ENCODE data around the gene C17orf114.

C17orf114 gene

DNA sequence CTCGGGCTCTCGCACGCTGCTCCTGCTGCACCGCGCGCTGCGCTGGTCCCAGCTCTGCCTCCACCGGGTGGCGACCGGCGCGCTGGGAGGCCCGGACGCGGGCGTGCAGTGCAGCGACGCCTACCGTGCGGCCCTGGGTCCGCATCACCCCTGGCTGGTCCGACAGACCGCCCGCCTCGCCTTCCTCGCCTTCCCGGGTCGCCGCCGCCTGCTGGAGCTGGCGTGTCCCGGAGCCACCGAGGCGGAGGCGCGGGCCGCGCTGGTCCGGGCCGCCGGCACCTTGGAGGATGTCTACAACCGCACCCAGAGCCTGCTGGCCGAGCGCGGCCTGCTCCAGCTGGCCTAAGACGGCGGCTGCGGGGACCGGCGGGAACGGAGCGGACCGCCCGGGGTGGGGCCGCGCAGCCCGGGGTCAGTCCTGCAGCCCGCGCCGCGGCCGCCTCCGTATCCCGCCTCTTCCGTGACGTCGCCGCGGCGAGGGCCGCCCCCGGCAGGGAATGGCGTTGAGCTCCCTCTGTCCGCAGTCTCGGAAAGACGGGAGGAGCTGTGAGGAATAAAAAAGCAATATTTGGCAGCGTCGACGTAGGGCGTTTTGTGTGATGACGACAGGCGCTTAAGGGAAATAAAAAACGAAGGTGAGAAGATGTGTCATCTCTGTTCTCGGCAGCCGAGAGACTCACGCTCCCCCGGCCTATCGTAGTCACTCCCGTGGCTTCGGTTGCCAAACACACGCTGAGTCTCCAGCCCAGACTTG lies 12.0 kb downstream of the C17orf114 start:
- peaks cover 0 to 14% (median 4%) of the 10 kb centered on the region in 3 experiments for H3K27me3 ChIP-seq (ENCODE audit: control insufficient read depth in 3 of 3, insufficient read depth in 3 of 3, low read depth in 1 of 3, low read length in 3 of 3)
- peaks cover 2% of the 10 kb centered on the region for H3K79me1 ChIP-seq (ENCODE audit: low read depth, low read length)
- peak overlapping the region; percentile 96 for H2AFZ ChIP-seq (ENCODE audit: low read length)
- H3K14ac ChIP-seq (ENCODE audit: low read length) = peak overlapping the region; percentile 97
- H4K91ac ChIP-seq (ENCODE audit: low read depth, low read length, poor library complexity) = no peak overlapping the region
- H2BK12ac ChIP-seq (ENCODE audit: low read length) = no peak overlapping the region
- peak overlapping the region; percentile 75 for H2BK5ac ChIP-seq (ENCODE audit: low read length)
- H4K8ac ChIP-seq (ENCODE audit: low read depth, low read length) = no peak overlapping the region
- H2AK5ac ChIP-seq (ENCODE audit: low read depth, low read length) = no peak overlapping the region
- peak overlapping the region; percentile 53 for H3K4ac ChIP-seq (ENCODE audit: low read length)
- H3K18ac ChIP-seq (ENCODE audit: low read length) = peak overlapping the region; percentile 100
- H3K23ac ChIP-seq (ENCODE audit: low read depth, low read length, poor library complexity) = peak overlapping the region; percentile 85
- no peaks in the 10 kb centered on the region for H3K9me3 ChIP-seq (replicated peaks in 1 of 2; ENCODE audit: control insufficient read depth in 2 of 2, insufficient read depth in 1 of 2, low read depth in 1 of 2, low read length in 2 of 2)
- H3K36me3 ChIP-seq (replicated peaks in 1 of 2; ENCODE audit: control insufficient read depth in 2 of 2, insufficient read depth in 2 of 2, low read length in 2 of 2) = no peaks in the 10 kb centered on the region
- no CpG with 5 or more reads among the region's 91 CpGs for WGBS, 2 donors (ENCODE audit: extremely low coverage in 2 of 2, insufficient read length in 2 of 2, insufficient replicate concordance in 1 of 2)
- H3K27ac ChIP-seq (replicated peaks; ENCODE audit: low read length) = peak overlapping the region; percentile 75
- peak; percentile 83 for DNase-seq (ENCODE audit: low spot score)
- H3K4me2 ChIP-seq (ENCODE audit: insufficient read depth, low read length, poor library complexity, severe bottlenecking) = peak overlapping the region; percentile 98
- peaks cover 4 to 12% of the 10 kb centered on the region in 2 donors for H3K4me1 ChIP-seq (ENCODE audit: control insufficient read depth in 2 of 2, insufficient read depth in 1 of 2, low read depth in 1 of 2, low read length in 2 of 2)
- H2BK120ac ChIP-seq (ENCODE audit: low read depth, low read length) = no peak overlapping the region
- H2BK15ac ChIP-seq (ENCODE audit: low read length) = peak overlapping the region; percentile 92
- H3K4me3 ChIP-seq (ENCODE audit: low read length in 2 of 2) = peak overlapping the region; percentile 47 to 90
- H3K9ac ChIP-seq (ENCODE audit: low read depth, low read length, poor library complexity) = peak overlapping the region; percentile 91

DNA sequence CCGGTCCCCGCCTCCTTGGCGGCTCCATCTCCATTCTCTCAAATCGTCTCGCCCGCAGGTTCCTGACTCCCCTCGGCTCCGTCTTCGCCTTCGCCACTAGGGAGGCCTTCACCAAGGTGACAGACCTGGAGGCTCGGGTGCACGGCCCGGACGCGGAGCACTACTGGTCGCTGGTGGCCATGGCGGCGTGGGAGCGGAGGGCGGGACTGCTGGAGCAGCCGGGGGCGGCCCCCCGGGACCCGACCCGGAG lies 12.5 kb downstream of the C17orf114 start:
- H2BK12ac ChIP-seq (ENCODE audit: low read length) = peak overlapping the region; percentile 84

DNA sequence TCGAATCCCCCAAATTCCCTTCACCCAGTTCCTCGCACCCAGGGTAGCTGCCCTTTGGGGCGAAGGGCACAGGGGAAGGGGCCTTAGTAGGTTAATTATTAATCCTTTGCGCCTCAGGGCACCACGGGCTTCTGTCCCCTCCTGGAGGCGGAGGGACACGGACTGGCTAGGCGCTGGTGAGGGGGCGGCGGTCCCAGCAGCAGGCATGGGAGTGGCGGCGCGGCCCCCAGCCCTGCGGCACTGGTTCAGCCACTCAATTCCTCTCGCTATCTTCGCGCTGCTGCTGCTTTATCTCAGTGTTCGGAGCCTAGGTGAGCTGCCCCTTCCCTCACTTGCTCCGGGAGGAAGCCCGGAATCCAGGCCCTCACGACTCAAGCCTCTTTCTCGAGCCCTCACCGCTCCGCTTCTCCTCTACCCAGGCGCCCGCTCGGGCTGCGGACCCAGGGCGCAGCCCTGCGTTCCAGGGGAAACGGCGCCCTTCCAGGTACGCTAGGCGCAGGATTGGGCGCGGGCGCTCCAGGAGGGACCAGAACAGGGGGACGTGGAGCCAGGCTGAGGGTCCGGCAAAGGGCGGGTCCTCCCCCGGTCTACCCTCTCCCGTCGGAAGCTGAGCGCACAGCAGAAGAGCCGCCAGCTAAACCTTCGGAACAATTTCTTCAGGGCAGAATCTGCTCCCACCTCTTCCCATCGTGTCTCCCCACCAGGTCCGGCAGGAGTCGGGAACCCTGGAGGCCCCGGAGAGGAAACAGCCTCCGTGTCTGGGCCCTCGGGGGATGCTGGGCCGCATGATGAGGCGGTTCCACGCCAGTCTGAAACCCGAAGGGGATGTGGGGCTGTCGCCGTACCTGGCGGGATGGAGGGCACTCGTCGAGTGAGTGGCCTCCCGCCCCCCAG lies 13.1 kb downstream of the C17orf114 start, which contains the start of gene GLTPD2:
Gene GLTPD2, plus strand, starts transcription at position 158 of the 894 bp plus-strand sequence. Its CDS starts 48 bp downstream, at position 206.
- Histone ChIP-seq H2AK5ac (ENCODE audit: low read depth, low read length) (peak within 1 kb of the TSS; percentile 93), H3K18ac (ENCODE audit: low read length) (peak within 1 kb of the TSS; percentile 100), H3K23ac (ENCODE audit: low read depth, low read length, poor library complexity) (peak within 1 kb of the TSS; percentile 85), H3K27me3 (ENCODE audit: control insufficient read depth in 3 of 3, insufficient read depth in 3 of 3, low read depth in 1 of 3, low read length in 3 of 3) (peaks cover 0 to 14% (median 4%) of the 10 kb centered on the region in 3 experiments), H3K79me1 (ENCODE audit: low read depth, low read length) (peaks cover 2% of the 10 kb centered on the region), H3K9me3 (replicated peaks in 1 of 2; ENCODE audit: control insufficient read depth in 2 of 2, insufficient read depth in 1 of 2, low read depth in 1 of 2, low read length in 2 of 2) (no peaks in the 10 kb centered on the region), H3K27ac (replicated peaks; ENCODE audit: low read length) (peak within 1 kb of the TSS; percentile 75), H2AFZ (ENCODE audit: low read length) (peak within 1 kb of the TSS; percentile 96), H3K4me2 (ENCODE audit: insufficient read depth, low read length, poor library complexity, severe bottlenecking) (peak within 1 kb of the TSS; percentile 98), H3K9ac (ENCODE audit: low read depth, low read length, poor library complexity) (peak within 1 kb of the TSS; percentile 91), H3K4me3 (ENCODE audit: low read length in 2 of 2) (peak within 1 kb of the TSS; percentile 47 to 90), H2BK15ac (ENCODE audit: low read length) (peak within 1 kb of the TSS; percentile 49), H2BK120ac (ENCODE audit: low read depth, low read length) (no peak within 1 kb of the TSS), H3K4me1 (ENCODE audit: control insufficient read depth in 2 of 2, insufficient read depth in 1 of 2, low read depth in 1 of 2, low read length in 2 of 2) (peaks cover 4 to 12% of the 10 kb centered on the region in 2 donors), H4K8ac (ENCODE audit: low read depth, low read length) (no peak within 1 kb of the TSS), H4K91ac (ENCODE audit: low read depth, low read length, poor library complexity) (no peak within 1 kb of the TSS), H2BK5ac (ENCODE audit: low read length) (peak within 1 kb of the TSS; percentile 75), H3K4ac (ENCODE audit: low read length) (peak within 1 kb of the TSS; percentile 53), H3K14ac (ENCODE audit: low read length) (peak within 1 kb of the TSS; percentile 97), H3K36me3 (replicated peaks in 1 of 2; ENCODE audit: control insufficient read depth in 2 of 2, insufficient read depth in 2 of 2, low read length in 2 of 2) (no peaks in the 10 kb centered on the region), H2BK12ac (ENCODE audit: low read length) (peak within 1 kb of the TSS; percentile 84)
- WGBS, 2 donors (ENCODE audit: extremely low coverage in 2 of 2, insufficient read length in 2 of 2, insufficient replicate concordance in 1 of 2) = no CpG with 5 or more reads among the region's 62 CpGs
- peak; percentile 29 for DNase-seq (ENCODE audit: low spot score)

More for the DNA sequence above, 12.5 kb downstream of the C17orf114 start:
- no peaks in the 10 kb centered on the region for H3K36me3 ChIP-seq (replicated peaks in 1 of 2; ENCODE audit: control insufficient read depth in 2 of 2, insufficient read depth in 2 of 2, low read length in 2 of 2)
- peak overlapping the region; percentile 85 for H3K23ac ChIP-seq (ENCODE audit: low read depth, low read length, poor library complexity)
- H3K4me2 ChIP-seq (ENCODE audit: insufficient read depth, low read length, poor library complexity, severe bottlenecking) = peak overlapping the region; percentile 98
- H2BK15ac ChIP-seq (ENCODE audit: low read length) = peak overlapping the region; percentile 49
- peak overlapping the region; percentile 91 for H3K9ac ChIP-seq (ENCODE audit: low read depth, low read length, poor library complexity)
- peak overlapping the region; percentile 75 for H3K27ac ChIP-seq (replicated peaks; ENCODE audit: low read length)
- no peak overlapping the region for H4K8ac ChIP-seq (ENCODE audit: low read depth, low read length)
- peak overlapping the region; percentile 97 for H3K14ac ChIP-seq (ENCODE audit: low read length)
- peak overlapping the region; percentile 75 for H2BK5ac ChIP-seq (ENCODE audit: low read length)
- no peaks in the 10 kb centered on the region for H3K9me3 ChIP-seq (replicated peaks in 1 of 2; ENCODE audit: control insufficient read depth in 2 of 2, insufficient read depth in 1 of 2, low read depth in 1 of 2, low read length in 2 of 2)
- peak overlapping the region; percentile 53 for H3K4ac ChIP-seq (ENCODE audit: low read length)
- peak overlapping the region; percentile 93 for H2AK5ac ChIP-seq (ENCODE audit: low read depth, low read length)
- H2AFZ ChIP-seq (ENCODE audit: low read length) = peak overlapping the region; percentile 96
- peak overlapping the region; percentile 47 to 90 for H3K4me3 ChIP-seq (ENCODE audit: low read length in 2 of 2)
- DNase-seq (ENCODE audit: low spot score) = no peak
- H3K18ac ChIP-seq (ENCODE audit: low read length) = peak overlapping the region; percentile 100
- no peak overlapping the region for H4K91ac ChIP-seq (ENCODE audit: low read depth, low read length, poor library complexity)
- WGBS, 2 donors (ENCODE audit: extremely low coverage in 2 of 2, insufficient read length in 2 of 2, insufficient replicate concordance in 1 of 2) = no CpG with 5 or more reads among the region's 25 CpGs
- H3K4me1 ChIP-seq (ENCODE audit: control insufficient read depth in 2 of 2, insufficient read depth in 1 of 2, low read depth in 1 of 2, low read length in 2 of 2) = peaks cover 4 to 12% of the 10 kb centered on the region in 2 donors
- no peak overlapping the region for H2BK120ac ChIP-seq (ENCODE audit: low read depth, low read length)
- H3K27me3 ChIP-seq (ENCODE audit: control insufficient read depth in 3 of 3, insufficient read depth in 3 of 3, low read depth in 1 of 3, low read length in 3 of 3) = peaks cover 0 to 14% (median 4%) of the 10 kb centered on the region in 3 experiments
- H3K79me1 ChIP-seq (ENCODE audit: low read depth, low read length) = peaks cover 2% of the 10 kb centered on the region

Data from neuronal stem cell (in vitro differentiated cells).